OCI-LY3 (cell line): ENCODE data around the gene PTTG2.

ENCODE experiments used
- EZH2phosphoT487 ChIP-seq: fragments of 200-600 bp; shearing (Covaris generic); IDR thresholded peaks from 2 replicates; pipeline ENCODE4 v1.6.1; 2018; ENCODE audit warnings: antibody characterized with exemption, mixed run types, low read depth
- TF ChIP-seq, protein P1 (sequence below): fragments of 200-600, 300-600 bp; sonication (generic); IDR thresholded peaks from 2 replicates; pipeline ENCODE4 v1.5.1; 2014; ENCODE audit warnings: antibody characterized with exemption, low read length, low read depth

DNA sequence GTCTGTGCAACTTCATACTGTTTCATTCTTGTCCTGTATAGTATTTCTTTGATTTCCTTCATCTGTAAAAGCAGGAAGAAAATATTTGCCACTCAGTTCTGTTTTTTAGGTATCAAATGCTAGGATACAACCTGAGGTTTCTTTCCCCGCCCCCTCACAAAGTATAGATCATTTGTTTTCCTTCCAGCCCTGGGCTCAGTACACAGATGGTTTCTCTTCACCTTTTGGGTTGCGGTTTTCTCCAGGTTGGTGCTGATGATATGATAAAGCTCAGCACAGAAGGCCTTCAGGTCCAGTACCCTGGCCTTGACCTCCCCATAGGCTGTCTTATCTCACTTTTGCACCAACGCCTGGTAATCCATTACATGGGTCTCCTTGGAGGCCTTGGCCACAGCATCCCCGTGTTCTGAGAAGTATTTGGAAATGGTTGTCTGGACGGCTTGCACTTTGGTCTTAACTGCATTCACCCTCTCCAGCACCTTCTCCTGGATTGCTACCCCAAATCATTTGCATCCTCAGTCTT is 35.2 kb downstream of the PTTG2 start:
- TF ChIP-seq, protein P1, sequence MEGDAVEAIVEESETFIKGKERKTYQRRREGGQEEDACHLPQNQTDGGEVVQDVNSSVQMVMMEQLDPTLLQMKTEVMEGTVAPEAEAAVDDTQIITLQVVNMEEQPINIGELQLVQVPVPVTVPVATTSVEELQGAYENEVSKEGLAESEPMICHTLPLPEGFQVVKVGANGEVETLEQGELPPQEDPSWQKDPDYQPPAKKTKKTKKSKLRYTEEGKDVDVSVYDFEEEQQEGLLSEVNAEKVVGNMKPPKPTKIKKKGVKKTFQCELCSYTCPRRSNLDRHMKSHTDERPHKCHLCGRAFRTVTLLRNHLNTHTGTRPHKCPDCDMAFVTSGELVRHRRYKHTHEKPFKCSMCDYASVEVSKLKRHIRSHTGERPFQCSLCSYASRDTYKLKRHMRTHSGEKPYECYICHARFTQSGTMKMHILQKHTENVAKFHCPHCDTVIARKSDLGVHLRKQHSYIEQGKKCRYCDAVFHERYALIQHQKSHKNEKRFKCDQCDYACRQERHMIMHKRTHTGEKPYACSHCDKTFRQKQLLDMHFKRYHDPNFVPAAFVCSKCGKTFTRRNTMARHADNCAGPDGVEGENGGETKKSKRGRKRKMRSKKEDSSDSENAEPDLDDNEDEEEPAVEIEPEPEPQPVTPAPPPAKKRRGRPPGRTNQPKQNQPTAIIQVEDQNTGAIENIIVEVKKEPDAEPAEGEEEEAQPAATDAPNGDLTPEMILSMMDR = no peak
- TF ChIP-seq EZH2phosphoT487 = no peak
